Upper lobe of left lung (tissue), 6 donors: ENCODE data around the gene EEPD1. TPM values are rescaled to one million over a fixed set of nuclear protein-coding genes. Genes with fewer than 3 reads are reported as not detected.

Source experiments
- ATAC-seq, 2 donors: fragments of 200-7000 bp; cut with Tn5 transposase; one replicate each; pipeline ENCODE4 v1.9.1; 2022; ENCODE audit warnings: mild to moderate bottlenecking in 2 of 2, moderate library complexity in 2 of 2; ENCODE audit not compliant: low FRiP score in 2 of 2
- DNase-seq, 2 donors: peaks; one replicate each; pipeline ENCODE4 v3.0.0-alpha.2; 2019 to 2020
- H3K27ac ChIP-seq, 4 donors: fragments of 200-600 bp; sonication (generic); one replicate each; pipeline ENCODE4 v1.5.1; 2016 to 2019
- H3K27me3 ChIP-seq, 4 donors: fragments of 200-600 bp; sonication (generic); one replicate each; pipeline ENCODE4 v1.5.1; 2017 to 2019
- H3K36me3 ChIP-seq, 4 donors: fragments of 200-600 bp; sonication (generic); one replicate each; pipeline ENCODE4 v1.5.1; 2016 to 2019
- H3K4me1 ChIP-seq, 4 donors: fragments of 200-600 bp; sonication (generic); one replicate each; pipeline ENCODE4 v1.5.1; 2018 to 2019
- H3K4me3 ChIP-seq, 4 donors: fragments of 200-600 bp; sonication (generic); one replicate each; pipeline ENCODE4 v1.5.1; 2017 to 2019; ENCODE audit warnings: mild to moderate bottlenecking in 2 of 4, moderate library complexity in 1 of 4
- H3K9me3 ChIP-seq, 4 donors: fragments of 200-600 bp; sonication (generic); one replicate each; pipeline ENCODE4 v1.5.1; 2018 to 2019
- EP300 ChIP-seq, 4 donors: sonication (generic); formaldehyde crosslinking; IDR thresholded peaks; one replicate each; pipeline ENCODE4 v1.5.1; 2017; ENCODE audit warnings: antibody characterized with exemption in 4 of 4, control low read depth in 2 of 4
- POLR2A ChIP-seq, 4 donors: fragments of 450-650 bp; IDR thresholded peaks; one replicate each; pipeline ENCODE4 v1.5.1; 2016 to 2017; ENCODE audit warnings: antibody characterized with exemption in 4 of 4, mild to moderate bottlenecking in 2 of 4
- POLR2AphosphoS5 ChIP-seq, 2 donors: sonication (generic); formaldehyde crosslinking; IDR thresholded peaks; one replicate each; pipeline ENCODE4 v1.5.1; 2017; ENCODE audit warnings: antibody characterized with exemption in 2 of 2
- WGBS, 2 donors: methylation state at CpG; one replicate each; pipeline ENCODE4 v1.1.5; 2017 to 2018; 5-methylcytosine and 5-hydroxymethylcytosine counted together
- total RNA-seq, 6 donors: library from RNA; depleted of rRNA in 4 of 6; stranded (reverse); fragments of >200 nt in 4 of 6; gene quantifications; one replicate each; pipeline versions ENCODE4 v1.1.0 to v1.2.1, GENCODE V29; 2016 to 2021
- TF ChIP-seq, protein P1 (sequence below), 6 experiments: fragments of 450-650 bp in 4 of 6; fragments of 200-600 bp in 2 of 6; sonication (generic) in 2 of 6; IDR thresholded peaks; one replicate each; pipeline ENCODE4 v1.5.1; 2016 to 2019; ENCODE audit warnings: antibody characterized with exemption in 6 of 6
- donor health status: DM: no; HTN: no; CAD: no; lungs with moderate emphysema.
- donor health status: DM: no; HTN: yes; CAD: no; lungs with severe emphysema.

EEPD1 gene
- total RNA-seq, 6 donors from 2014 or later, result 5.9 to 25.1 (median 11.2) TPM

DNA sequence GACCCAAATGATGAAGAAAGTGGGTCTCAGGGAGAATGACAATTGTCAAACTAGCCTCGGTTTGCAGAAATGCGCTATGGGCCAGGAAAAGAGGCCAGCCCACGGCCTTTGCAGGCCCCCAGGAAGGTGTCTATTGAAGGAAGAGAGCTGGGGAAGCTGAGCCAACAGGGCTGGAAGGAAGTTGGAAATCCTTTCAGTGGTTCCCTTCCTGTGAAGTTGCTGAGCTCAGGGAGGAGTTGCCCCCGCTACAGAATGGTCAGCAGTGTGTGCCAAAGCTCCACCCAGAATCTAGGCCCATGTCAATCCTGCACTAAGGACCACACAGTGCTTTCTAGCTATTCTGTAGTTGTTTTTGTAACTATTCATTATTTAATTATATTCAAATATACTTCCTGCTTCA is 145.1 kb downstream of the EEPD1 start:
- ATAC-seq (peak in 1 of 2 donors; percentile 44), DNase-seq (no peak)

DNA sequence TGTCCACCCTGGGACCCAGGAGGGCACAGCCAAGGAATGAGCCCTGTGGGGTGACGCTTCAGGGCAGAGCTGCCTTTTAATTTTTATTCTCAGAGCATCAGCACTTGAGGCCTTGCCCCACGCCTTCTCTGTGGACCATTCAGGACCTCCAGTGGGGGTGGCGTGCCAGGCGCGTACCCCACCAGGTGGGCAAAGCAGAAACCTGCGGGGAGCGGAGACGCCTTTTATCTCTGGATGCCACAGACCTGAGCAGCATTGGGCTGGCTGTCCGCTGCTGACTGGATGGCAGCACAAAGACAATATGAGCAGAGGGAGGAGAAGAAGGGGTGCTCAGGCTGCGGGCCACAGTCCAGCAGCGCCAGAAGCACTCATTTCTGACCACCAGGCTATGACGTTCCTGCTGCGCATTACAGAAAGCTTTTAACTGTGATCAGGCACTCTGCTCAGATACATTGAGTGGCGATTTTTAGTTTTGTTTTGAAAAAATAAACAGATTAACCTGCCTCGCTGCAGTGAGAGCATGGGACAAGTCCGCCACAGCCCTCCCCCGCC is 146.2 kb downstream of the EEPD1 start:
- no peak overlapping the region for H3K4me3 ChIP-seq
- no peak for ATAC-seq
- WGBS, 2 donors, result 89 to 95% methylated on average over 10 to 17 of the region's 17 CpGs

More for the DNA sequence above, 145.1 kb downstream of the EEPD1 start:
- Histone ChIP-seq H3K4me3 (no peak overlapping the region), H3K9me3 (no peaks in the 10 kb centered on the region), H3K36me3 (peaks cover 0 to 7% (median 0%) of the 10 kb centered on the region in 4 donors), H3K4me1 (peaks cover 21 to 32% (median 22%) of the 10 kb centered on the region in 4 donors), H3K27me3 (no peaks in the 10 kb centered on the region), H3K27ac (no peak overlapping the region)
- 33 to 40% methylated on average over 4 of the region's 4 CpGs for WGBS, 2 donors
- TF ChIP-seq POLR2AphosphoS5 (IDR thresholded peaks at IDR 0.05) (no peak), POLR2A (IDR thresholded peaks at IDR 0.05) (no peak), EP300 (IDR thresholded peaks at IDR 0.05) (no peak)
- TF ChIP-seq, protein P1, sequence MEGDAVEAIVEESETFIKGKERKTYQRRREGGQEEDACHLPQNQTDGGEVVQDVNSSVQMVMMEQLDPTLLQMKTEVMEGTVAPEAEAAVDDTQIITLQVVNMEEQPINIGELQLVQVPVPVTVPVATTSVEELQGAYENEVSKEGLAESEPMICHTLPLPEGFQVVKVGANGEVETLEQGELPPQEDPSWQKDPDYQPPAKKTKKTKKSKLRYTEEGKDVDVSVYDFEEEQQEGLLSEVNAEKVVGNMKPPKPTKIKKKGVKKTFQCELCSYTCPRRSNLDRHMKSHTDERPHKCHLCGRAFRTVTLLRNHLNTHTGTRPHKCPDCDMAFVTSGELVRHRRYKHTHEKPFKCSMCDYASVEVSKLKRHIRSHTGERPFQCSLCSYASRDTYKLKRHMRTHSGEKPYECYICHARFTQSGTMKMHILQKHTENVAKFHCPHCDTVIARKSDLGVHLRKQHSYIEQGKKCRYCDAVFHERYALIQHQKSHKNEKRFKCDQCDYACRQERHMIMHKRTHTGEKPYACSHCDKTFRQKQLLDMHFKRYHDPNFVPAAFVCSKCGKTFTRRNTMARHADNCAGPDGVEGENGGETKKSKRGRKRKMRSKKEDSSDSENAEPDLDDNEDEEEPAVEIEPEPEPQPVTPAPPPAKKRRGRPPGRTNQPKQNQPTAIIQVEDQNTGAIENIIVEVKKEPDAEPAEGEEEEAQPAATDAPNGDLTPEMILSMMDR (IDR thresholded peaks at IDR 0.05), result no peak

DNA sequence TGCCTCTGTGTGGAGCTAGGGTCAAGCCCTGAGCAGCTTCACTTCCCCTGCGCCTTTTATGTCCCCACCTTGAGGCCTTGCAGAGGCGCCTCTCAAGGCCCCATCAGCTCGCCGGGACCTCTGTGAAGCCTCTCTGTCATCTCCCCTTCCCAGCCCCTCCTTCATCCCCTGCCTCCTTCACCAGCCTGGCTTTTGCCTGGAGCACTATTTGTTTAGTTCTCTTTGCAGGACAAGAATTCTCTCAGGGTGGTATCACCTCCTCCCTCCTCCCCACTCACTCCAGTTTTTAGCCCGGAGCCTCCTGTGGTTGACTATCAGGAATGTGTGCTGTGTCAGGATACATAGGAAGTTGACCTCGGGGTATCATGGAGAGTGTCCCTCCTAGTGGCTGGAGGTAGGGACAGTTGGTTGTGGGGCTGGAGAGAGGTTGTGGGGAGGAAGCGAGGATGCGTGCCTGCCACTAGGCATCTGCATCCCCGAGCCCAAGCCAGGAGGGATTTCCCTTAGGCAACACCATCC is 146.8 kb downstream of the EEPD1 start:
- TF ChIP-seq POLR2AphosphoS5 (IDR thresholded peaks at IDR 0.05), result no peak
- TF ChIP-seq POLR2A (IDR thresholded peaks at IDR 0.05), result no peak
- TF ChIP-seq EP300 (IDR thresholded peaks at IDR 0.05), result no peak
- TF ChIP-seq, protein P1 (IDR thresholded peaks at IDR 0.05), result no peak
- ATAC-seq (no peak), DNase-seq (peak in 1 of 2 donors; percentile 25)
- Histone ChIP-seq H3K27me3 (no peaks in the 10 kb centered on the region), H3K27ac (no peak overlapping the region), H3K4me3 (no peak overlapping the region), H3K9me3 (no peaks in the 10 kb centered on the region), H3K36me3 (peaks cover 0 to 7% (median 0%) of the 10 kb centered on the region in 4 donors), H3K4me1 (peaks cover 34 to 46% (median 37%) of the 10 kb centered on the region in 4 donors)
- 77 to 79% methylated on average over 9 of the region's 9 CpGs for WGBS, 2 donors

More for the DNA sequence above, 146.2 kb downstream of the EEPD1 start:
- Histone ChIP-seq H3K4me1 (peaks cover 33 to 44% (median 34%) of the 10 kb centered on the region in 4 donors), H3K36me3 (peaks cover 0 to 7% (median 0%) of the 10 kb centered on the region in 4 donors), H3K27me3 (no peaks in the 10 kb centered on the region), H3K9me3 (no peaks in the 10 kb centered on the region), H3K27ac (no peak overlapping the region)
- DNase-seq, result peak in 1 of 2 donors; percentile 51
- TF ChIP-seq POLR2A (IDR thresholded peaks at IDR 0.05), result no peak
- TF ChIP-seq, protein P1 (IDR thresholded peaks at IDR 0.05), result no peak
- no peak for TF ChIP-seq POLR2AphosphoS5 (IDR thresholded peaks at IDR 0.05)
- no peak for TF ChIP-seq EP300 (IDR thresholded peaks at IDR 0.05)

DNA sequence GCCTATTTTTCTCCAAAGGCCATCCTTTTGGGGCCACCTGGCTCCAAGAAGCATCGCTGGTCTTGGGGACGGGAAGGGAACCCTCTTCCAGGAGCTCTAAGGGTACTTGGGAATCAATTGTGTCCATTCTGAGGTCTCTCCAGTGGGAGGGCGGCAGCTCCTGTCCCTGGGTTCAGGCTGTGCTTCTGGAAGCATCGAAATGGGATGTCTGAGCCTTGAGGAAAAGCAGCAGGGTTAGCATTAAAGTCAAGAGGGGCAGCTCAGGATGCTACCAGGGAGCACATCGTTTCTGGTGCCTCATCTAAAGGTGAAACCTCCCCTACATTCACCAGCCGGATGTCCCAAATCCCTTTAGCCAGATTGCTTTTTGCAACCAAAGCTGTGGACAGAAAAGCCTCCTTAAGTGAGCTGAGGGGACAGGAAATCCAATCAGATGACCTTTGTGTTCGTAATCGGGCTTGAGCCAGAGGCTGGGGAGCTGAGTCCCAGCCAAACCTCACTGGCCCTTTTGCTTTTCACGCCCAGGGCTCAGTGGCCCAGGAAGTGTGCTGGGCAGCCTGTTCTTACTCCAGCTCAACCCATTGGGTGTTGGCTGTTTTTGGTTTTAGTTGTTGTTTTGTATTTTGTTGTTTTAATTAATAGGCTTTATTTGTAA is 147.8 kb downstream of the EEPD1 start:
- Histone ChIP-seq H3K4me3 (no peak overlapping the region), H3K4me1 (peaks cover 34 to 46% (median 37%) of the 10 kb centered on the region in 4 donors), H3K9me3 (no peaks in the 10 kb centered on the region), H3K27me3 (no peaks in the 10 kb centered on the region), H3K36me3 (peaks cover 0 to 7% (median 0%) of the 10 kb centered on the region in 4 donors), H3K27ac (peak overlapping the region in 1 of 4 donors; percentile 51)
- TF ChIP-seq POLR2A (IDR thresholded peaks at IDR 0.05), result no peak
- TF ChIP-seq POLR2AphosphoS5 (IDR thresholded peaks at IDR 0.05), result no peak
- TF ChIP-seq, protein P1 (IDR thresholded peaks at IDR 0.05), result no peak
- no peak for TF ChIP-seq EP300 (IDR thresholded peaks at IDR 0.05)
- ATAC-seq (no peak), DNase-seq (peak in 1 of 2 donors; percentile 18)
- 54 to 64% methylated on average over 6 to 8 of the region's 9 CpGs for WGBS, 2 donors
